IMR-90 (cell line): ENCODE measurements around the gene FBXL7. TPM values are rescaled to one million over a fixed set of nuclear protein-coding genes. Genes with fewer than 3 reads are reported as not detected.

Experiments used
- ATAC-seq: fragments of 200-7000 bp; cut with Tn5 transposase; 2 replicates; pipeline ENCODE4 v1.9.1; 2020; ENCODE audit warnings: low read depth, mild to moderate bottlenecking, moderate library complexity
- BruUV-seq: library from RNA; stranded (reverse); fragments of 400-500 nt; replicated peaks from 2 replicates; lab custom pipeline; 2021; lab: Mats Ljungman, UMichigan
- CTCF ChIA-PET: fragments of 300-600 bp; formaldehyde crosslinking; extraction: SDS; loops from one replicate; lab custom pipeline; 2021; ENCODE audit warnings: antibody characterized with exemption; lab: Yijun Ruan, JAX
- POLR2A ChIA-PET: fragments of 300-600 bp; sonication (Branson Sonifier 250); formaldehyde crosslinking; loops from one replicate; lab custom pipeline; 2022; ENCODE audit warnings: antibody characterized with exemption; ENCODE audit not compliant: unreplicated experiment; lab: Charles Lee
- DNase-seq: peaks from one replicate; pipeline ENCODE4 v3.0.0; 2013
- H2AFZ ChIP-seq: replicated peaks from 2 replicates; pipeline ENCODE3; 2013; ENCODE audit warnings: low read length, mild to moderate bottlenecking; ENCODE audit not compliant: poor library complexity
- H2AK5ac ChIP-seq: 2 replicates; pipeline ENCODE4 v1.6.1; 2013; ENCODE audit warnings: low read depth, low read length, inconsistent platforms
- H2AK9ac ChIP-seq: replicated peaks from 2 replicates; pipeline ENCODE3; 2013; ENCODE audit warnings: mild to moderate bottlenecking, low read depth, low read length, moderate library complexity; ENCODE audit not compliant: poor library complexity
- H2BK120ac ChIP-seq: 2 replicates; pipeline ENCODE4 v1.6.1; 2013; ENCODE audit warnings: low read depth, low read length, inconsistent platforms
- H2BK15ac ChIP-seq: 3 replicates; pipeline ENCODE4 v1.6.1; 2013; ENCODE audit warnings: low read depth, low read length, inconsistent platforms
- H2BK20ac ChIP-seq: 2 replicates; pipeline ENCODE4 v1.6.1; 2013; ENCODE audit warnings: low read depth, mild to moderate bottlenecking, inconsistent platforms, low read length, moderate library complexity
- H2BK5ac ChIP-seq: 2 replicates; pipeline ENCODE4 v1.6.1; 2013; ENCODE audit warnings: mild to moderate bottlenecking, low read depth, low read length, inconsistent platforms; ENCODE audit not compliant: poor library complexity, severe bottlenecking
- H3K14ac ChIP-seq: replicated peaks from 2 replicates; pipeline ENCODE4 v1.6.1; 2013; ENCODE audit warnings: low read depth, low read length, inconsistent platforms
- H3K18ac ChIP-seq: 2 replicates; pipeline ENCODE4 v1.6.1; 2013; ENCODE audit warnings: low read depth, low read length, control low read depth
- H3K23ac ChIP-seq: 2 replicates; pipeline ENCODE4 v1.6.1; 2013; ENCODE audit warnings: low read depth, low read length, inconsistent platforms
- H3K27ac ChIP-seq: 2 replicates; pipeline ENCODE4 v1.5.1; 2013; ENCODE audit warnings: mild to moderate bottlenecking, control low read depth, low read length; ENCODE audit not compliant: insufficient read depth
- H3K27me3 ChIP-seq: 2 replicates; pipeline ENCODE4 v1.6.1; 2013; ENCODE audit warnings: low read length; ENCODE audit not compliant: control insufficient read depth, insufficient read depth
- H3K36me3 ChIP-seq: 2 replicates; pipeline ENCODE4 v1.6.1; 2013; ENCODE audit warnings: low read length, mixed read lengths; ENCODE audit not compliant: control insufficient read depth, insufficient read depth
- H3K4ac ChIP-seq: 2 replicates; pipeline ENCODE4 v1.6.1; 2013; ENCODE audit warnings: low read depth, low read length, inconsistent platforms
- H3K4me1 ChIP-seq: 2 replicates; pipeline ENCODE4 v1.6.1; 2013; ENCODE audit warnings: low read length, mixed read lengths; ENCODE audit not compliant: control insufficient read depth, insufficient read depth
- H3K4me2 ChIP-seq: 2 replicates; pipeline ENCODE4 v1.6.1; 2013; ENCODE audit warnings: low read depth, mild to moderate bottlenecking, control low read depth, low read length, moderate library complexity
- H3K4me3 ChIP-seq: 2 replicates; pipeline ENCODE4 v1.5.1; 2013; ENCODE audit warnings: low read depth, mild to moderate bottlenecking, control low read depth, low read length, moderate library complexity; ENCODE audit not compliant: insufficient read depth
- H3K56ac ChIP-seq: 2 replicates; pipeline ENCODE4 v1.6.1; 2013; ENCODE audit warnings: low read length, inconsistent platforms; ENCODE audit not compliant: insufficient read depth; ENCODE audit errors: extremely low read depth
- H3K79me1 ChIP-seq, 2 experiments: 2 replicates each; pipeline ENCODE4 v1.6.1; 2013; ENCODE audit warnings: low read length in 2 of 2, inconsistent platforms in 1 of 2, low read depth in 1 of 2
- H3K9ac ChIP-seq: 2 replicates; pipeline ENCODE4 v1.6.1; 2013; ENCODE audit warnings: low read depth, low read length, control low read depth
- H3K9me1 ChIP-seq: 2 replicates; pipeline ENCODE4 v1.6.1; 2013; ENCODE audit warnings: low read length, inconsistent platforms; ENCODE audit not compliant: insufficient read depth
- H3K9me3 ChIP-seq: 2 replicates; pipeline ENCODE4 v1.6.1; 2013; ENCODE audit warnings: low read length; ENCODE audit not compliant: control insufficient read depth, insufficient read depth
- H4K20me1 ChIP-seq: 2 replicates; pipeline ENCODE4 v1.6.1; 2013; ENCODE audit warnings: low read length, inconsistent platforms; ENCODE audit not compliant: insufficient read depth
- H4K5ac ChIP-seq: 2 replicates; pipeline ENCODE4 v1.6.1; 2013; ENCODE audit warnings: mild to moderate bottlenecking, low read depth, low read length, control low read depth
- H4K8ac ChIP-seq, 2 experiments: 2 replicates each; pipeline ENCODE4 v1.6.1; 2013; ENCODE audit warnings: low read depth in 2 of 2, low read length in 2 of 2, control low read depth in 1 of 2, inconsistent platforms in 1 of 2
- H4K91ac ChIP-seq: 2 replicates; pipeline ENCODE4 v1.6.1; 2013; ENCODE audit warnings: low read depth, low read length, inconsistent platforms; ENCODE audit not compliant: insufficient read depth
- BHLHE40 ChIP-seq: fragments of 150-350 bp; IDR thresholded peaks from 2 replicates; pipeline ENCODE4 v1.6.1; 2016; ENCODE audit warnings: mild to moderate bottlenecking, low read depth, low read length
- CEBPB ChIP-seq: IDR thresholded peaks from 2 replicates; pipeline ENCODE4 v1.6.1; 2012; ENCODE audit warnings: low read depth, low read length, improper control_type of control experiment
- CHD1 ChIP-seq: IDR thresholded peaks from 2 replicates; pipeline ENCODE4 v1.6.1; 2012; ENCODE audit warnings: low read depth, low read length, improper control_type of control experiment
- CTCF ChIP-seq: conservative IDR thresholded peaks from 2 replicates; pipeline ENCODE4 v1.5.1; 2012; ENCODE audit warnings: mild to moderate bottlenecking, low read depth, low read length, improper control_type of control experiment
- FOS ChIP-seq: fragments of 150-350 bp; IDR thresholded peaks from 2 replicates; pipeline ENCODE4 v1.6.1; 2016; ENCODE audit warnings: low read depth, low read length
- MAFK ChIP-seq: IDR thresholded peaks from 2 replicates; pipeline ENCODE4 v1.6.1; 2012; ENCODE audit warnings: low read depth, low read length, improper control_type of control experiment
- MAZ ChIP-seq: IDR thresholded peaks from 2 replicates; pipeline ENCODE4 v1.6.1; 2012; ENCODE audit warnings: low read depth, mild to moderate bottlenecking, low read length, improper control_type of control experiment, moderate library complexity, borderline replicate concordance
- MXI1 ChIP-seq: IDR thresholded peaks from 2 replicates; pipeline ENCODE4 v1.6.1; 2012; ENCODE audit warnings: low read depth, mild to moderate bottlenecking, low read length, moderate library complexity, borderline replicate concordance
- NFE2L2 ChIP-seq: fragments of 150-350 bp; IDR thresholded peaks from 2 replicates; pipeline ENCODE4 v1.6.1; 2016; ENCODE audit warnings: low read depth, mild to moderate bottlenecking, low read length
- POLR2A ChIP-seq: IDR thresholded peaks from 2 replicates; pipeline ENCODE4 v1.6.1; 2012; ENCODE audit warnings: mild to moderate bottlenecking, low read depth, low read length
- RAD21 ChIP-seq: IDR thresholded peaks from 2 replicates; pipeline ENCODE4 v1.6.1; 2012; ENCODE audit warnings: low read length, improper control_type of control experiment
- RCOR1 ChIP-seq: IDR thresholded peaks from 2 replicates; pipeline ENCODE4 v1.6.1; 2012; ENCODE audit warnings: mild to moderate bottlenecking, low read length, improper control_type of control experiment; ENCODE audit not compliant: insufficient replicate concordance
- RFX5 ChIP-seq: IDR thresholded peaks from 2 replicates; pipeline ENCODE4 v1.8.0; 2012; ENCODE audit warnings: low read depth, mild to moderate bottlenecking, low read length, moderate library complexity
- SMC3 ChIP-seq: fragments of 150-350 bp; IDR thresholded peaks from 2 replicates; pipeline ENCODE4 v1.6.1; 2016; ENCODE audit warnings: low read depth, mild to moderate bottlenecking, antibody characterized with exemption, low read length, moderate library complexity
- USF2 ChIP-seq: fragments of 150-350 bp; IDR thresholded peaks from 2 replicates; pipeline ENCODE4 v1.6.1; 2017; ENCODE audit warnings: mild to moderate bottlenecking, antibody characterized with exemption, low read length, low read depth
- WGBS, 2 experiments: methylation state at CpG; one replicate each; pipeline versions ENCODE4 v1.1.5 to v1.1.7; 2013; ENCODE audit warnings: missing lambda C conversion rate in 2 of 2; ENCODE audit not compliant: insufficient read length in 1 of 2; ENCODE audit errors: extremely low coverage in 2 of 2; 5-methylcytosine and 5-hydroxymethylcytosine counted together
- dilution Hi-C: fragments of 300-500 bp; cut with HindIII; formaldehyde crosslinking; loops from one replicate; pipeline ENCODE4 v1.14.3; 2018; ENCODE audit warnings: low sequenced_read_pairs; ENCODE audit not compliant: unreplicated experiment
- in situ Hi-C: fragments of 300-500 bp; cut with MboI; formaldehyde crosslinking; loops from 3 replicates; pipeline ENCODE4 v1.14.3; 2019; ENCODE audit warnings: low sequenced_read_pairs, inconsistent platforms, mixed read lengths
- intact Hi-C: fragments of 100-400 bp; cut with micrococcal nuclease; formaldehyde crosslinking; loops from 2 replicates; pipeline ENCODE4 v1.10.0; 2022
- polyA plus RNA-seq, 3 experiments: library from polyadenylated mRNA; depleted of rRNA; stranded (reverse); fragments of >200 nt; gene quantifications; 2 replicates each; pipeline ENCODE4 v1.2.3, GENCODE V29; 2012; ENCODE audit warnings: low replicate concordance in 1 of 3
- total RNA-seq: library from RNA; depleted of rRNA; stranded (reverse); fragments of >200 nt; gene quantifications from 2 replicates; pipeline ENCODE4 v1.2.3, GENCODE V29; 2012

FBXL7 gene
- total and polyA plus RNA-seq, 2 of the 4 experiments (the other 2 are of a cell fraction), result 4.1 to 10.2 TPM

GRCh38 chr5:15695215-15695731, 195.3 kb downstream of the FBXL7 start:
- Histone ChIP-seq H3K27me3 (no peaks in the 10 kb centered on the region), H4K8ac (peak overlapping the region; percentile 71 to 89), H2BK120ac (peak overlapping the region; percentile 77; the same call in 1 of the 2 replicates), H4K91ac (peak overlapping the region; percentile 44; the same call in 1 of the 2 replicates), H3K9me3 (no peaks in the 10 kb centered on the region), H3K9ac (peak overlapping the region; percentile 24; the same call in 1 of the 2 replicates), H4K5ac (peak overlapping the region; percentile 28; the same call in 1 of the 2 replicates), H2BK15ac (0 out of 3 replicates have a peak overlapping the region, but pooled peaks have one; percentile 27), H3K4me1 (peaks cover 13% of the 10 kb centered on the region), H3K36me3 (no peaks in the 10 kb centered on the region), H3K14ac (peak overlapping the region; percentile 79), H3K4ac (peak overlapping the region; percentile 83), H3K56ac (peak overlapping the region; percentile 16; the same call in 1 of the 2 replicates), H3K79me1 (peaks cover 10 to 37% of the 10 kb centered on the region in 2 experiments; a peak in 3 of 4 replicates), H3K23ac (peak overlapping the region; percentile 64; the same call in 1 of the 2 replicates), H2BK20ac (peak overlapping the region; percentile 75; the same call in 1 of the 2 replicates), H3K18ac (peak overlapping the region; percentile 88), H2AFZ (peak overlapping the region; percentile 79), H4K20me1 (no peaks in the 10 kb centered on the region), H3K27ac (peak overlapping the region; percentile 48; the same call in 1 of the 2 replicates), H3K9me1 (peaks cover 14% of the 10 kb centered on the region), H2BK5ac (peak overlapping the region; percentile 14), H3K4me3 (no peak overlapping the region), H2AK9ac (peak overlapping the region; percentile 70), H3K4me2 (peak overlapping the region; percentile 60), H2AK5ac (peak overlapping the region; percentile 83)
- peak; percentile 60 for ATAC-seq
- CTCF ChIA-PET, result interaction anchor here (1.6 kb wide), 1 partner anchor 12 kb away, joined by 6 read pairs; no protein-coding TSS in a partner anchor
- dilution Hi-C loops, result no loop called here
- POLR2A ChIA-PET, result no interaction called here
- in situ Hi-C loops, result no loop called here
- intact Hi-C loops, result no loop called here
- WGBS, 2 experiments, result no CpG with 5 or more reads among the region's 4 CpGs
- peak; percentile 50 for DNase-seq
- no TSS peak for BruUV-seq
- TF ChIP-seq BHLHE40, result no peak
- TF ChIP-seq CTCF, result no peak
- TF ChIP-seq USF2, result no peak
- TF ChIP-seq MAZ, result no peak
- no peak for TF ChIP-seq CHD1
- TF ChIP-seq SMC3, result no peak
- no peak for TF ChIP-seq MAFK
- no peak for TF ChIP-seq POLR2A
- TF ChIP-seq RAD21, result no peak
- no peak for TF ChIP-seq NFE2L2
- no peak for TF ChIP-seq FOS
- TF ChIP-seq RFX5, result no peak
- no peak for TF ChIP-seq MXI1
- TF ChIP-seq RCOR1, result no peak
- TF ChIP-seq CEBPB, result no peak
